Motor neuron (in vitro differentiated cells): ENCODE results near the gene SH3RF1. TPM values are rescaled to one million over a fixed set of nuclear protein-coding genes. Genes with fewer than 3 reads are reported as not detected.

ENCODE experiments used
- ATAC-seq, 8 experiments: fragments of 200-7000 bp; cut with Tn5 transposase; replicated peaks in 6 of 8; 2 replicates each; pipeline ENCODE4 v1.8.0; 2021; ENCODE audit warnings: mild to moderate bottlenecking in 8 of 8, moderate library complexity in 8 of 8
- H3K27ac ChIP-seq, 2 donors: fragments of 250-450 bp; sonication (Bioruptor Pico); 2 replicates each; pipeline ENCODE4 v1.9.0; 2021; ENCODE audit warnings: antibody characterized with exemption in 2 of 2, mild to moderate bottlenecking in 2 of 2, moderate library complexity in 1 of 2
- H3K4me1 ChIP-seq, 2 donors: fragments of 250-450 bp; sonication (Bioruptor Pico); replicated peaks in 1 of 2; 2 replicates each; pipeline ENCODE4 v1.6.1; 2021; ENCODE audit warnings: antibody characterized with exemption in 2 of 2, mild to moderate bottlenecking in 2 of 2, moderate library complexity in 1 of 2
- H3K4me3 ChIP-seq, 5 donors: fragments of 250-450 bp; sonication (Bioruptor Pico); 2 replicates each; pipeline ENCODE4 v1.9.0; 2021; ENCODE audit warnings: antibody characterized with exemption in 5 of 5, mild to moderate bottlenecking in 5 of 5, moderate library complexity in 4 of 5
- WGBS, 10 experiments: fragments of 450-650 bp; shearing (Covaris generic); methylation state at CpG; one replicate each; pipeline ENCODE4 v1.0.0; 2022; 5-methylcytosine and 5-hydroxymethylcytosine counted together
- in situ Hi-C, 9 experiments: fragments of 400-800 bp; cut with MboI; loops; one replicate each; pipeline ENCODE4 v1.15.0; 2021; ENCODE audit warnings: low sequenced_read_pairs in 9 of 9, low pct_unique_long_range_greater_than_20kb in 2 of 9; ENCODE audit not compliant: unreplicated experiment in 9 of 9
- total RNA-seq, 8 experiments: library from RNA; unstranded; fragments of 300-600 nt; gene quantifications; 2 replicates each; pipeline versions ENCODE4 v1.2.3 to v1.2.4, GENCODE V29; 2022

SH3RF1 gene
- total RNA-seq, 8 experiments from 2014 or later, result 6.7 to 20.2 (median 14.3) TPM

DNA sequence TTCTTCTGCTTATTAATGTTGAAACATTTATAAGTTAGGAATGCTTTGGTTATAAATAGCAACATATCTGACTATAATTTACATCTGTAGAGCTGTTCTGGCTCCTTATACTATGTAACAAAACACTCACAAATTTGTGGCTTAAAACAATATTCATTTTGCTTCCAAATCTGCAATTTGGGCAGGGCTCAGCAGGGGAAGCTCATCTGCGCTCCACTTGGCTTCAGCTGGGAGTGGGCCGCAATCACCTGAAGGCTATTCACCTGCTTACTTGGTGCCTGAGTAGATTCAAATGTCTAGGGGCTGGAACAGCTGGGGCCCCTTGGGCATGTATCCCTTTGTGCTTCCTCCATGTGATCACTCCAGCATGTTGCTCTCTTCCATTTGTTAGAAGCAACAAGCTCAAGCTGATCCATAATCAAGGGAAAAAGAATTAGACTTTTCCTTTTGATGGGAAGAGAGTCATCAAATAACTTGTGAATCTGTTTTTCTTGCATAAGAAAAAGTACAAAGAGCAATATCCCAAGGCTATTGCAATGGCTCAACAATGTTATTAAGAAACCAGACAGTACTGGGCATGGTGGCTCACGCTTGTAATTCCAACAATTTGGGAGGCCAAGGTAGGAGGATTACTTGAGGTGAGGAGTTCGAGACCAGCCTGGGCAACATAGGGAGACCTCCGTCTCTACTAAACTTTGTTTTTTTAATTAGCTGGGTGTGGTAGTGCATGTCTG lies 225.9 kb downstream of the SH3RF1 start:
- ATAC-seq, result peak in 2 of 8 experiments; percentile 44 to 52
- no peak overlapping the region for H3K4me3 ChIP-seq
- in situ Hi-C loops, result loop anchor here in 1 of 9 experiments (25.0 kb wide), 1 partner anchor 217 kb away; the partner anchor contains the start of gene SH3RF1
- peaks cover 14 to 22% of the 10 kb centered on the region in 2 donors for H3K4me1 ChIP-seq
- WGBS, 10 experiments, result 60 to 100% (median 94%) methylated on average over 1 to 5 of the region's 5 CpGs
- H3K27ac ChIP-seq, result no peak overlapping the region
